SH-SY5Y (cell line): ENCODE measurements around the gene SEMA5B.

Experiments used
- GATA2 ChIP-seq: IDR thresholded peaks from 2 replicates; pipeline ENCODE4 v1.6.1; 2011; ENCODE audit warnings: mild to moderate bottlenecking, low read depth, low read length
- GATA3 ChIP-seq: IDR thresholded peaks from 2 replicates; pipeline ENCODE4 v1.6.1; 2011; ENCODE audit warnings: low read depth, mild to moderate bottlenecking, low read length, moderate library complexity

DNA sequence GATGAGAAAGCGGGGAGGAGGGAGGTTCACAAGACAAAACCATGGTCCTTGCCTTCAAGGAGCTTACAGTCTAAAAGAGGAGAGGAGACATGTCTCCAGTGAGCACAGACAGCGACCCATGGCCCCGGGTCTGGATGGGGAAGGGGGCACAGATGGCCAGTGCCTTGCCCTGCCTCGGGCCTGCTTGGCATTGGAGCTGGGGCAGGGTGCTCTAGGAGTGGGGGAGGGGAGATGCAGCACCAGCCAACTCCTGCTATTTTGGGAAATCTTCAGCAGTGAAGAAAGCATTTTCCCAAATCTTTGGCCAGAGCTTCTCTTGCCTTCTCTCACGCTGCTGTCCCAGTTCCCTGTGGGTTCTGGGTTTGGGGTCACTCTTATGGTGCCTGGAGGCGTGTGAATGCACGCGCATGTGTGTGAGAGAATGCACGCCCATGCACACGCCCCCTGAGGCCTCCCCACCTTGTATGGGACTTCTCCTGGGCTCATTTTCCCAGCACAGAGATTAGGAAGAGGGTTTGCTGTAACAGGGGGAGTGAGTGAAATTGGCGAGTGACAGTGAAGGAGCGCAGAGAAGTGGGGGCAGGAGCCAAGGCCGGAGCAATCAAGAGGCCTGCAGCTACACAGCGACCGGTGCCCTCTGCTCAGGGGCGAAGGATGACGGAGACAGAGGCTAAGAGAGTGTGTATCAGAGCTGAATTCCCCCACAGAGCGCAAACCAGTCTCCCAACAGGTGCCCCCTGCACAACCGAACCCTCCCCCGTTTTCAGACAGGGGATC is 71.5 kb downstream of the SEMA5B start:
- no peak for TF ChIP-seq GATA3
- TF ChIP-seq GATA2, result no peak
